ENCODE results near the gene PTAFR.

GRCh38 chr1:28136922-28137613, 39.4 kb downstream of the PTAFR start:
- no peak for TF ChIP-seq POLR2AphosphoS5 (IDR thresholded peaks at IDR 0.05)
- TF ChIP-seq POLR2A (IDR thresholded peaks at IDR 0.05), result no peak
- TF ChIP-seq CTCF (IDR thresholded peaks at IDR 0.05), result no peak
- no peak for TF ChIP-seq EP300 (IDR thresholded peaks at IDR 0.05)

Measured in upper lobe of left lung (tissue), 4 donors.